ENCODE results near the gene NTMT2. TPM values are rescaled to one million over a fixed set of nuclear protein-coding genes. Genes with fewer than 3 reads are reported as not detected.

The NTMT2 gene
- total RNA-seq (2021) (not detected in 2 replicates), Bru-seq, nascent RNA (not detected), BruChase-seq, experiment 1, labeled RNA remaining after a 2-hour chase (not detected), BruChase-seq, experiment 2, labeled RNA remaining after a 6-hour chase (not detected)
- long read RNA-seq, result 0 reads

GRCh38 chr1:170145770-170146676, at the start of gene NTMT2:
Gene NTMT2 (plus strand): TSS chr1:170145959. CDS start chr1:170146108, 149 bp downstream.
- Histone ChIP-seq H3F3A (ENCODE audit: insufficient read depth, low read depth) (no peaks in the 10 kb centered on the region), H3K4me1 (replicated peaks; ENCODE audit: insufficient read depth) (no peaks in the 10 kb centered on the region), H3K9me2 (ENCODE audit: insufficient read depth) (no peaks in the 10 kb centered on the region), H3K4me3 (no peak within 1 kb of the TSS), H3K27me3 (ENCODE audit: insufficient read depth, low read depth) (no peaks in the 10 kb centered on the region), H2AFZ (no peak within 1 kb of the TSS), H3K27ac (no peak within 1 kb of the TSS), H4K20me1 (ENCODE audit: insufficient read depth) (no peaks in the 10 kb centered on the region), H3K4me2 (no peak within 1 kb of the TSS), H3K36me3 (ENCODE audit: low read depth) (no peaks in the 10 kb centered on the region), H3K9me3 (ENCODE audit: insufficient read depth, low read depth) (no peaks in the 10 kb centered on the region), H3K79me2 (ENCODE audit: low read depth) (no peaks in the 10 kb centered on the region)
- BruUV-seq (replicated peaks), result no TSS peak
- TF ChIP-seq EZH2 (IDR thresholded peaks at IDR 0.05; ENCODE audit: low read depth) (no peak), CTCF (conservative IDR thresholded peaks at IDR 0.05) (no peak)
- intact Hi-C loops (cut with micrococcal nuclease; ENCODE audit: unreplicated experiment), result no loop called here
- no peak for DNase-seq
- POLR2A ChIA-PET (ENCODE audit: unreplicated experiment), result no interaction called here
- CTCF ChIA-PET, result no interaction called here

DNA sequence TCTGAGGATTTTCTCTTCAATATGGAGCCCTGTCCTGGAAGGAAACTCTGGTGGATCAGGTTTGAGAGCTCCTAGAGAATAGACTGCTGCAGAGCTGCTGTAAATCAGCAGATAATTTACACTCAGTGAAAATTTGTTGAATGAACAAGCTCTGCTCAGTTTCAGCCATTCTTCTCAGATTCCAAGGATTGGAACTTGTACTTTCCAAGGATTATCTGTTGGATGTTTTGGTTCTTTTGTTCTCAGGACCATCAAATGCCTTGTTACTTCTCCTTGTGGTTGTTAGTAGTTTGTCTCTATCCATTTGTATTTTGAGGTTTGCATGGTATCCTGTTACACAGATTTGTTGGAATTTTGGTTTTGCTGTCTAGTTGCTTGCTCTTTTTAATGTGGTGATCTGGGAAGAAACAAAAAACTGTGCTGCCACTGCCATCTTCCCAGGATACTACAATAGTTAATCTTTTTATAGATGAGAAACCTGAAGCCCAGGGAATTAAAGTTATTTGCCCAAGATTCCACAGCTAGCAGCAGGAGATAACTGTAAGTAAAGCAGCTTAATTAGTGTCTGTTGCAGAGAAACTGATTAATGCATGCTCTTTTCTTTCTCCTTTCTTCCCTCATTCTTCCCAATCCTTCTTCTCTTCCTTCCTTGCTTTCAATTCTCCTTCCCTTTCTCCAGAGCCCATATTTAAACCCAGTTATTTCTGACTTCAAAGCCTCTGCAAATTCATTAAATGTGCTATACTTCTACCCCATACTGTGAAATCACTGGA, 49.6 kb upstream of the NTMT2 start:
- TF ChIP-seq EZH2 (IDR thresholded peaks at IDR 0.05; ENCODE audit: low read depth) (no peak), CTCF (conservative IDR thresholded peaks at IDR 0.05) (no peak)
- BruUV-seq (replicated peaks), result no TSS peak
- Histone ChIP-seq H3K36me3 (ENCODE audit: low read depth) (no peaks in the 10 kb centered on the region), H3K27me3 (ENCODE audit: insufficient read depth, low read depth) (peaks cover 19% of the 10 kb centered on the region; the same call in 1 of the 2 replicates), H4K20me1 (ENCODE audit: insufficient read depth) (no peaks in the 10 kb centered on the region), H3K9me2 (ENCODE audit: insufficient read depth) (no peaks in the 10 kb centered on the region), H3K79me2 (ENCODE audit: low read depth) (no peaks in the 10 kb centered on the region), H3K9me3 (ENCODE audit: insufficient read depth, low read depth) (no peaks in the 10 kb centered on the region), H3K4me2 (no peak overlapping the region), H3K27ac (no peak overlapping the region), H3K4me1 (replicated peaks; ENCODE audit: insufficient read depth) (no peaks in the 10 kb centered on the region; the same call in 1 of the 2 replicates), H2AFZ (no peak overlapping the region), H3F3A (ENCODE audit: insufficient read depth, low read depth) (no peaks in the 10 kb centered on the region), H3K4me3 (no peak overlapping the region)
- intact Hi-C loops (cut with micrococcal nuclease; ENCODE audit: unreplicated experiment), result no loop called here
- ChIA-PET POLR2A (ENCODE audit: unreplicated experiment) (no interaction called here), CTCF (no interaction called here)
- DNase-seq, result no peak

DNA sequence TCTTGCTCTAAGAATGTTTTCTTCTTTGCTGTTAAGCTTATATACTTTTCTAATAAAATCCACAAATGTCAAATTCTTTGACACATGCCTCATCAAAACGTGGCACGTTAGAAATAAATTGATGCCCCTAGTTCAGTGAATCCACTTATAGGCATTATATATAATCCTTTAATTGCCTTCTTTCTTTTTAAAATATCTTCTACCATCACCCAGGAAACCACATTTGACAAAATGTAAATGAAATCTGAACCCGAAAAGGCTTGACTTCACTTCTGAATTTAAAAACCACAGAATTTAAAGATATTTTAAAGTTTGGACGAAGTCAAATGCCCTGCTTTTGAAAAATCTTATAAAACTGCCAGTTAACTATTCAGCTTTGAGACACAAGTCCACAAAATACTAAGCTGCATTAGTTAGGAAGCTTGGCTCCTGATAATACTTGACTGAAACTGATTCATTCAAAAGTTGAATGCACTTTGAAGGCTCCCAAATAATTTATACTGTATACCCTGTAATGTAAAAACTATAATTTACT, 48.9 kb upstream of the NTMT2 start:
- Histone ChIP-seq H3K4me3 (no peak overlapping the region), H3K4me2 (no peak overlapping the region), H3K4me1 (replicated peaks; ENCODE audit: insufficient read depth) (no peaks in the 10 kb centered on the region; the same call in 1 of the 2 replicates), H2AFZ (no peak overlapping the region), H4K20me1 (ENCODE audit: insufficient read depth) (no peaks in the 10 kb centered on the region), H3K9me3 (ENCODE audit: insufficient read depth, low read depth) (no peaks in the 10 kb centered on the region), H3K79me2 (ENCODE audit: low read depth) (no peaks in the 10 kb centered on the region), H3K36me3 (ENCODE audit: low read depth) (no peaks in the 10 kb centered on the region), H3K9me2 (ENCODE audit: insufficient read depth) (no peaks in the 10 kb centered on the region), H3F3A (ENCODE audit: insufficient read depth, low read depth) (no peaks in the 10 kb centered on the region), H3K27me3 (ENCODE audit: insufficient read depth, low read depth) (peaks cover 19% of the 10 kb centered on the region; the same call in 1 of the 2 replicates), H3K27ac (no peak overlapping the region)
- DNase-seq, result no peak
- POLR2A ChIA-PET (ENCODE audit: unreplicated experiment), result no interaction called here
- TF ChIP-seq CTCF (conservative IDR thresholded peaks at IDR 0.05), result no peak
- no peak for TF ChIP-seq EZH2 (IDR thresholded peaks at IDR 0.05; ENCODE audit: low read depth)
- no TSS peak for BruUV-seq (replicated peaks)
- CTCF ChIA-PET, result no interaction called here
- intact Hi-C loops (cut with micrococcal nuclease; ENCODE audit: unreplicated experiment), result no loop called here

All from PC-9 (cell line).